ENCODE results near the gene PCDH17.

Gene PCDH17

DNA sequence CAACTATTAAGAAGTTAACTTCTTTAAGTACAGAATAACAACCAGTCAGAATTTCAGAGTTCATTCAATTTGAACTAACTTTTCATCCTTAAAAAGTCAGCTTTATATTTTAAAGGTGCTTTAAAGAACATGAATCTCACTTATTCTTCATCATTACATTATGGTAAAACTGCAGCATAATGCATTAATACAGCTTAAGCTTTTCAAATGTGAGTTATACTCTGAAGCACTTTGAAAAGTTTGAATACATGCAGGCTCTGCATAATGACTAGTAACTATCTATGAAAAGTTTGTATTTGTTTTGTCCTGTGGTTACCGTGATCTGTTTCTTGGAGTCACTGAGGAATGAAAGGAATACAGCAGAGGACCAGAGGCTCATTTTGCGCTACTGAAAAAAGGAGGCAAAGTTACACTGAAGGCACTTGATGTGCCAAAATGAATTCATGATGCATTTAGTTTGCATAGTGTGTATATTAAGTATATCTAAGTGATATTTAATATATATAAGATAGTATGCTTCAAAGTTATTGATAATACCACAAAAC, 4.1 kb downstream of the PCDH17 start:
- no peak for DNase-seq

DNA sequence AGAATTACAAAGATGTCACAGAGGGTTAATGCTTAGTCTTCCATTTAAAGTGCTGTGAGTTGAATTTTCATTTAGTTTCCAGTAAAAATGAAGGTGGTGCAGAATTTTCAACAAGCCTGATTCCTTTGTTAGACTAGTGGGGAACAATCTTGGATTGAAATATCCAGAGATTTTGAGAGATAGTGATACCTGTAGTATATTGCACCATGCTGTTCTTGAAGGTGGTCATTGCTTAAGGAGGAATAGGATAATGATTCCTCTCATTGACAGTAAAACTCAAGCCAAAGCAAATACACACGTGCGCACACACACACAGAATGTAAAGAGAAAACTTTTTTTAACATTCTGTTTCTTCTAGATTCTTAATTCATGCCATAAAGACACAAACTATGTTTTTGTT, 5.3 kb downstream of the PCDH17 start:
- no peak for DNase-seq

DNA sequence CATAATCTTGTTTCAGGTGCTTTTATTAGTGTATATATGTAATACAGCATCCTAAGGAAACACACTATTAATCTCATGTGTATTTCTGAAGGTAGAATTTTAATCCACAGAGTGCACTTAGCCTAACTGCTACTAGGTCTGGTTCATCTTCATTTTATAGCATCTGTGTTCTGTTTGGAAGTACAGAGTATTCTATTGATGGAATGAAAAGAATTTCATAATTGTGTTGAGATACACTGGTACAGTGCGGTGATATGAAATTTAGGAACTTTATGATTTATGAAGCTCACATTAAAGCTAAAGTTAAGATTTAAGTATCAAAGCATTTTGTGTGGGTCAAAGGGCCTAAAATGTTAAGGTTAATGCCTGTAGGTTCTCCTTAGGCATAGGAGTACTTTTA, 6.0 kb downstream of the PCDH17 start:
- DNase-seq, result no peak

DNA sequence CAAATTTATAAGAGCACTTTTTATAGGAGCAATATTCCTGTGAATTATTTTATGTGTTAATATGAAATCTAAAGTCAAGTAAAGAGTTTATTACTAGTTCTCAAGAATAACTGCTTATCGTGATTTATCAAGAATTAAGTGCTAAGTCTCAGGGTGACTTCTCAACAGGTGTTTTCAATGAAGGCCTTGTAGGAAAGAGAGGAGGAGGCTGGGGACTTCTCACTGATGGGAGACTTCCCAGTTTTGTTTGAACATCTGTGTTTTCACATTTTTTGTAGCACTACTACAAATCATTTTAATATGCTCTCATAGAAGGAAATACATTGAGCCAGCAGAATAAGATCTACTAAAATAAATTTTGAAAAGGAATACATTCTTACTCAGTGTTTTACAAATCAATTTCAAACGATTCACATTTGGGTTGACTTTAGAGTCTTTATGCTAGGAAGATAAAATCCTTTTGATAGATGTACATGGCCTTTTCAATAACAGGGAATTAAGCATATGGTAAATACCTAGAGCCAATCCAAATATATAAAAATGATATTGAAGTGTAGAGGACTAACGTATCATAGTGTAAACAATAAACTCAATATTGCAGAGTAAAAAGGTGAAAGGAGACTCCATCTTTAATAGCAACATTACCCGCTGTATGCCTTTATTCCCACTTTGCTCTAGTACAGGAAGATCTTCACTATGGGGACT, 6.8 kb downstream of the PCDH17 start:
- DNase-seq, result no peak

DNA sequence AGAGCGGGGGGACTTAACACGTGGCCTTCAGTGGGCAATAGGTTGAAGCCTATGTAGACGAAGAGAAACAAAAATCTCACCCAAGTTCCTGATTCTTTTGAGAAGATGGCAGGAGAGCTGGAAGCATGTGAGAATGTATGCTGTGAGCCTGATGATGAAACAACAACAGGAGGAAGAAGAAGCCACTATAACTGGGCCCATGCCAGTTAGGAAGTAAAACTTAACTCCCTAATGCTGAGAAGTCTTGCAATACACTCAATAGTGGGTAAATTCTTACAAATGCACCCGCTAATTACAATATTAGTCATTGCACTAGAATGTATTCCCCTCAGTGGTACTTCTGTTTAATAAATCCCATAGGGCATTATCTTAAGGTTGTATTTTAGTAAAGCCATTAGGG, 9.1 kb downstream of the PCDH17 start:
- no peak for DNase-seq

DNA sequence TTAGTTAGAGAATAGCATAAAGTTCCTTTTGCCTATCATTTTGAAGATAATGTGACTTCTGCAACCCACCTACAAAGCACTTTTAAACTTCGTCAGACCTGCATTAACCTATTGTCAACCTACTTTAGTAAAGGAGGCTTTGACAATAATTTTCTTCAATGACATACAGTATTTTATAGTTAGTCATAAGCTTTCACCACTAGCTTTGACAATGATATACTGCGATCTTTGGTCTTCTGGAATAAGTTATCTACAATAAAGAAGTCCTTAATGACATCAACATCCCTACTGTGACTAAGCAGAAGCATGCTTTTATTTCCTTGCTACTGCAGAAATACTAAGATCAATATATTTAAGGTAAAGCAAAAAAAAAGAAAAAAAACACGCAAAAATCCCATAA, 9.5 kb downstream of the PCDH17 start:
- no peak for DNase-seq

DNA sequence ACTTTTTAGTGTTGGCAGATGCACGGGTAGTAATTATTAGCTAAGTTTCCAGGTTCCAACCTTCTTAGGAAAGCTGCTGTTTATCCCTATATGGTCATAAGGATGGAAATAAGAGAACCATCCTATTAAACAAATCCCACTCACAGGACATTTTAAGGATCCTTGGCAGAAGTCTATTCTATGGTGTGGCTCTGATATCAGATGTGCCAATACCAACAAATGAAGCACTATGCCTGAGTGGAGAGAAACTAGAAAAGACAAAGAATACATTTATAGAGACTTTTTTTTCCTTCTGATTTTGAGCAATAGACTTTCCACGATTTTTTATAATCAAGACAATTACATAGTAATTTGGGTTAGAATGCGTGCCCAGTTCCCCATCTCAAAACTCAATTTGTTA, 12.6 kb downstream of the PCDH17 start:
- DNase-seq, result no peak

DNA sequence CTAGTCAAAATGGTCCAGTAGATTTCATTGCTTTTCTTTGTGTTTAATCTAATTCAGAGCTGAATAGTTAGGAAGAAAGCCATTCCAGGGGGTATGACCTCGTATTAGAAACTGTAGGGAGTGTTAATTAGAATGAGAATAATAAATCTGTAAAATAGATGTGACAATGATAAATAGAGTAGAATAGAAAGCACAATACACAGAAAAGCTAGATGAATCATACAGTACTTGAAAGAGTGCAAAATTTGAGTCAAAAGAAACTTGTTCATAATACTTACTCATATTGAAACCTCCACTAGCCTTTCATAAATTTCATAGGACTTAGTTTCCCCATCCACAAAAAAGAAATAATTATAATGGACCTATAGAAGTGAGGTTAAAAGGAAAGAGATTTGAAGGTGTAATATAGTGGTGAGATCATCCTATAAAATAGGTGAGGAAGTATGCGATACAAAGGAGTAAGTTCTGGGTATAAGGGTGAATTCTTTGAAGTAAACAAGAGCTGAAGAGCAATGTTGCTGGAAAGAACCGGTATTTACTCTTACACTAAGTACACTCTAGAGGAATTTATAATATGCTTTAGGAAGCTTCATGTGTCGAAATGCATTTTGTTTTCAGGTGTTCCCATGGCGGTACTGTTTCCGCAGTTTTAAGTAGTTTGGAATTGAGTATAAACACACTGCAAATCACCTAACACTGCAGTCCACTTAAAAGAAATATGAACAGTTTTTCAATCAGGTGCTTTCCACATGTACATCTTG, 21.9 kb downstream of the PCDH17 start:
- DNase-seq, result no peak

DNA sequence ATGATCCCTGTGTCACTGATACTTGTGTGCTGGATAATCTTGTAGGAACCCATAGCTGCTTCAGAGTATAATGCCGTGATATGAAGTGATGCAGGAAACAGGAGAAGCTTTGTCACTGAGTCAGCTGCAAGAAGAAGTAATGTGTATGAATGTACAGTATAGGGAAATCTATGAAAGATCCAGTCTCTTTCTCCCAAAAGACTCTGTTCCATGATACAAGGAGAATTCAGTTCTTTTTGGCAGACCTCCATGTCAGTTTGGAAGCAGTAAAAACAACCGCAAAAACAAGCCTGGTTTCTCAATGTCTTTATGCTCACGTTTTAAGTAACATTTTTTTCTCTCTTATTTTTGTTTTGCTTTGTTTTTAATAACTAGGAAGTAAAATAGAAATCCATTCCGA, 33.9 kb downstream of the PCDH17 start:
- no peak for DNase-seq

DNA sequence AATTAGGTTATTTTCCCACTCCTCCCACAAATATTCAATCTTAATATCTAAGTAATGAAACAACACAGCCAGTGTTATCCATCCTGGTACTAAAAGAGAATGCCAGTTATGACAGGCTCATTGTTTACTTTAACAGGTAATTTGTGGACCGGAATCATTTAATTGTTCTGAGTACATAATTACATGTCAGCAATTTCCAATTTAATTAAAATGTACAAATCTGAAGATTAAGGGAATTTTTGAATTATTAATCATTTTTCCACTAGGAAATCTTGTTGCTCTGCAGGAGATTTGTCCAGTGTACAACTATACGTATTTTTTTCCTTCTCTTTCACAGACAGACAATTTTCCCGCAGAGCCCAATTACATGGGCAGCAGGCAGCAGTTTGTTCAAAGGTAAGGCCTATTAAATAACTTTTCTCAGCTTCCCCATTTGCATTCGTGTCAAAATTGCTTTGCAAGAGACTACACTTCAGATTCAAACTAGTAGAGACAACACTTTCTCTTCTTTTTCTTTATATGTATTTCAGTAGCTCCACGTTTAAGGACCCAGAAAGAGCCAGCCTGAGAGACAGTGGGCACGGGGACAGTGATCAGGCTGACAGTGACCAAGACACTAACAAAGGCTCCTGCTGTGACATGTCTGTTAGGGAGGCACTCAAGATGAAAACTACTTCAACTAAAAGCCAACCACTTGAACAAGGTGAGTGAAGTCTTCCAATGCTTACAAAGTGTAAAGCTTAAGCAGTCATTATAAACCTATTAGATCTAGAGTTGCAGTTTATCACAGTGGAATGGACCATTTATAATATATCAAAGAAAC, 34.8 kb downstream of the PCDH17 start:
- no peak for DNase-seq

DNA sequence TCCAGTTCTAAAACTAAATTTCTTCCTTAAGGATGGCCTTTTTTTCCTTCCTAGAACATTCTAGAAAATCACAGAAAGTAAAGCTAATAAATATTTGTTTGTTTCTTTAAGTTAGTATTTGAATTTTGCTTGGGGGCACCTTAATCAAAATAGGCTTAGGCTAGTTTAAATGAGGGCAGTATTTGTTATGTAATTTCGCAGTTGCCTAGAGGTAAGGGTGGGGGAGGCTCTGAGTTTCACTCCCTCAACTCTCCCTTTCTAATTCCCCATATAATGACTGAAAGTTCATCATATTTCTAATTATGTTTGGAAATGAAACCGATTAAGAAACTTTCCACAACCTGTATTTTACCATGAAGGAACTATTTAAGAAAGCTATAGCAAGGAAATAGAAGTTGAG, 40.6 kb downstream of the PCDH17 start:
- DNase-seq, result no peak

DNA sequence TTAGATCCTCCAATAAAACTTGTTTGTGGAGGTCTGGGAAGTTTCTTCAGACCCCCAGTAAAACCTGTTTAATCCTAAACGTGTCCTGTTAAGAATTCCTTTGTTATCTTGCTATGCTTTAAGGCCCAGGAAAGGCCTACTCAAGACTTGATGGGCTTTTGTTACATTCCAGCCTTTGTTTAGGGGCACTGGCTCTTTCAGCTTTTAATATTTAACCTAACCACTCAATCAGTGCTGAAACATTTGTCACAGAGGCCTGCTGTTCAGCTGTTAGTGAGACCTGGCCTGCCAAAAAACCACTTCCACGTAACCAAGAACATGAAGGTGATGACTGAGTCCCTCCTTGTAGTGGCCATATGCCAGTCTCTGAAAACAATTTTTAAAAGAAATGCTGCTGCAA, 41.7 kb downstream of the PCDH17 start:
- no peak for DNase-seq

DNA sequence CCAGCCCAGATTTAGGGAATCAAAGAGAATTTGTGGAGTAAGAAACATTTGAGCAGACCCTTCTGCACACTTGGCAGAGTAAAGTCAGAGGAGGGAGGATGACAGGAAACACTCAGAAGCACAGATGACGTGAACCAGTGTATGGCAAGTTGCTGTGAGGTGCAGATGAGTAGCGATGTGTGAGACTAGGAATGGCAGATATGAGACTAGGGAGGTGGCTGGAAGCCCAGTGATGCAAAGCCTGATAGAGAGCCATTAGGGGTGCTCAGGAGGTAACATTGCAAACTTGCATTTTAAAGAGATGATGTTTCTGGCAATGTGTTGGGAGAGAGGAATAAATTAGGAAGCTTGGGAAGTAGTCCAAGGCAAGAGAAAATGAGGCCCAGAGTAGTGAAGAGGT, 44.0 kb downstream of the PCDH17 start:
- no peak for DNase-seq

DNA sequence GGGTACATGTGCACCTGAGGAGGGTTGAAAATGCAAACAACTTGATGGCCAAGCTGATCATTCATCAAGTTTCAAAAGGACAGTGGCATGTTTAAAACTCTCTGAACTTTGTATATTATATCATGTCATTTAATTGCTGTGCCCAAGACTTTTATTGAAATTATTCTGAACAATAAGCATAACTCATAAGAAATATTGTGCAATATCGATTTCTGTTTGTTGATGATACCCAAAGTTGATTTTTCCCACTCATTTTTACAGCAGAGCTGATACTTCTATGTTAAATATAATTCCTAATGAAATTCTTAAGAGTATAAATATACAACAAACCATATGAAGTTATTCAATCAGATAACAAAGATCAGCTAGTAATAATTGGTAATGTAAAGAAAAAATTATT, 49.1 kb downstream of the PCDH17 start:
- DNase-seq, result no peak

DNA sequence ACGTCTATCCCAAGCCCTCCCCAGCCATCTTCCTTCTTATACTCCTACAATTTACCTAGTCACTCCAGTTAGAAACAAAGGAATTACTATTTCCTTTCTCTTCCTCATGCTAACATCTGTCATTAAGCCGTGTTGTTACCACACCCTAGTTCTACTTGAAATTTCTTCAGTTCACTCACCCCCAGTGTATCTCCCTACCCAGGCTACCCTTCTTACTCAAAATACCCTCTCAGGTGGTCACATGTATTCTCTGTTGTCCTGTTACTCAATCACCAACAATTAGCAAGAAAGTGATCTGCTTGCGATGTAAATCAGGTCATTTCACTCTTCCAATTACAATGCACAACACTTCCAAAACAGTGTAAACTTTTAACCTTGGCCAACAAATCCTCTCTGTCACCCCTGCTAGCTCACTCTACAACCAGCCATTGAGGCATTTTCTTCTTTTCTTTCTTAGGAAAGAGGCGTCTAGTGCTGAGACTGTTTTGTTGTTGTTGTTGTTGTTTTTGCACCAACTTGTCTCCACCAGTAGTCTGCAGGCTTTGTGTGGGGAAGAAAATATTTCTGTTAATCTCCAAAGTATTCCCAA, 50.7 kb downstream of the PCDH17 start:
- no peak for DNase-seq

DNA sequence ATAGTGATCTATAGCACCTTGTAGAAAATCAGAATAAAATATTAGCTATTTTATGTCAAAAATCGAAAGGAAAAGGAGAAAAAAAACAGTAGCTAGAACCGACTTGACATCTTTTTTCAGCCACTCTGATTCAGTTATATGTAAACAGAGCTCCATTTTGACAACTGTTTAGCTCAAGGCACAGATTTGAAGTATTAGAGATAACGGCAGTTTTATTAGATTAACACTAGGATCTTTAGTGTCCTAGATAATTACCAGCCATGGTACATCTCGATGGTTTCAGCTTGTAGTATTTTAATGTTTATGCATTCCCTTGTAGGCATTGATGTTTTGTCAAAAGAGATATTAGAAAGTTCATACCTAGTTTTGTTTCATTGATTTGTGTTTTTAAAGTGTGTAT, 67.3 kb downstream of the PCDH17 start:
- DNase-seq, result no peak

DNA sequence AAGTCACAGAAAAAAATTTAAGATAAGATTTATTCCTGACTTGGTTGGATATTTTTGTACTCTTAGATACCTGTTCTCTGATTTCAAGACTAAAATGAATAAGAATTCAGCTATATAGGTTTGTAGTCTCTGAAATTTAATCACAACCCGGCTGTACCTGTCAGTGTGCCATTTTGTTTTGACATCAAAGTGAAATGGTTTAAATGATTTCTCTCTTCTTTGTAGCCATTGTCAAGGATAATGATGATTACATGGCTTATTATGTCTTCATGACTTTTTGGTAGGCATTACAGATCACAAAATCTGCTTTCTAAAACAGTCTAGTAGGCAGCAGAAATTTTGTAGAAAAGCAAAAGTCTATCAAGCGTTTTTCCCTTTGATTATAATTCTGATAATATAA, 72.5 kb downstream of the PCDH17 start:
- no peak for DNase-seq

DNA sequence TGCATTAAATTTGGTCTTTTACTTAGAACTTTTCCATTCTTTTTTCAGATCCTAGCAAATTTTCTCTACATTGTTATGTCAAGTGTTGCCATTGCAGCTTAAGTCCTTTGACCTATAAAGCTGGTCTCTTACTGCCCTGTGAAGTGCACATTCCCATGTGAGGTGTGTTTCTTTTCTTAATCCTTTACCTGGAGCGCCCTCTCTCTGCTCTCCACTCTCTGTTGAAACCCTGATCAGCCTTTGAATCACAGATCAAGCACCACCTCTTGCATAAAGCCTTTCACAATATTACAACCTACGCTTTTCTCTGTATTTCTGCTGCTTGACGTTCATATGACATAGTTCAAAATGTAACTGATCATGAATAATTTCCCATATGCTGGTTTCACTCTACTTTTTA, 84.8 kb downstream of the PCDH17 start:
- DNase-seq, result no peak

DNA sequence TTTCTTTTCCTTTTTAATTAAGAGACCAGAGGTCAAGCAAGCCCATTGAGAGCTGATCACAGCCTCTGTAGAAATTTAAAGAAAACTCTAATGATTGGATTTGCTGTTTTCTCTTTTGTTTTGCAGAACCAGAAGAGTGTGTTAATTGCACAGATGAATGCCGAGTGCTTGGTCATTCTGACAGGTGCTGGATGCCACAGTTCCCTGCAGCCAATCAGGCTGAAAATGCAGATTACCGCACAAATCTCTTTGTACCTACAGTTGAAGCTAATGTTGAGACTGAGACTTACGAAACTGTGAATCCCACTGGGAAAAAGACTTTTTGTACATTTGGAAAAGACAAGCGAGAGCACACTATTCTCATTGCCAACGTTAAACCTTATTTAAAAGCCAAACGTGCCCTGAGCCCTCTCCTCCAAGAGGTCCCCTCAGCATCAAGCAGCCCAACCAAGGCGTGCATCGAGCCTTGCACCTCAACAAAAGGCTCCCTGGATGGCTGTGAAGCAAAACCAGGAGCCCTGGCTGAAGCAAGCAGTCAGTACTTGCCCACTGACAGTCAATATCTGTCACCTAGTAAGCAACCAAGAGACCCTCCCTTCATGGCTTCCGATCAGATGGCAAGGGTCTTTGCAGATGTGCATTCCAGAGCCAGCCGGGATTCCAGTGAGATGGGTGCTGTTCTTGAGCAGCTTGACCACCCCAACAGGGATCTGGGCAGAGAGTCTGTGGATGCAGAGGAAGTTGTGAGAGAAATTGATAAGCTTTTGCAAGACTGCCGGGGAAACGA, 93.1 kb downstream of the PCDH17 start:
- no peak for DNase-seq

DNA sequence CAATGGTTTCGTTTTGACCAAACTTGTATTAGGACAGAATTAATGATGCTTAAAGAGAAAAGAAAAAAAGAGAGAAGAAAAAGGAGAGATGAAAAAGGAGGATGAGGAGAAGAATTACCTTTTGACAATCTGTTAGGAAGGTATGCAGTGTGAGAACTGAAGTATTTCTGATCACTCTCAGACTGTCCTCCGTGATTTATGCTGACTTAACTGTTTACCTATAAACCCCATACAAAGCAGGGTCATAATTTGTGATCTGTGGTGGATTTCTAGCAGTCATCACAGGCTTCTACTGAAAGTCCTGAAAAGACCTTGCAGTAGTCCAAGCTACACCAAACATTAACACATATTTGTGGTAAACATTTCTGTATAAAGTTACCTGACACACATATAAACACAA, 93.9 kb downstream of the PCDH17 start:
- no peak for DNase-seq

DNA sequence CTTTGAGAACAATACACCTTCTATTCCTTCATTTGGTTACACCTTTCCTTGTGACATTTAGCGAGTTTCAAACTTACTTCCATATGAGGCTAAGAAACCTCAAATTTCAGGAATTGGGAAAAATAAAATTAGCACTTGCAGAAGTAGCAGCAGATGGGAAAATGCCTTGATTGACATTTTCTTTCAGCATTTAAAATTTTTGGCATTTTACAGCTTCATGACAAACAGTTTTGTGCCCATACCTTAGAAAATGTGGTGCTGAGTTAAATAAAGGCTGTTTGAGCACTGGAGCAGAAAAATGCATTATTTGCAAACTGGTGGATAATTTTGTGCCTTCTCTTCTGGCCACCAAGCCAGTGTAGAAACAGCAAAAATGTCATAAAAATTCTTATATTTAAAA, 95.4 kb downstream of the PCDH17 start:
- no peak for DNase-seq

DNA sequence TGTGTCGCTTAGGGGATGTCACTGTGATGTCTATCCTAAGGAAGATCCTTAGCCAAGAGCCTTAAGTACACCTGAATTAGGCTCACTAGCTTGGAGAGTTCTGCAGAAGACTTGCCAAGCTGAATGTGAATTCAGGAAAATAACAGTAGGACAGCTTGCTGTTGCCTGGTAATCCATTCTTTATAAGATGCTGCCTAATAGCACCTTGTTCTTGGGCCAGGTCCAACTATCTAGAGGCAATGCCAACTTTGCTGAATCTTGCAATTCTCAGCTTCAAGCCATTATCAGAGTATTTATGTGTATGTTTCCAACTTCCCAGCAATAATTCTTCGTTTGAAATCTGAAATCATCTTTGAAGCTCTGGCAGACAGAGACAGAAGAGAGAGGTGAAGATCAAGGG, 102.8 kb downstream of the PCDH17 start:
- DNase-seq, result no peak
